Activated CD8-positive, alpha-beta T cell treated with anti-CD3 and anti-CD28 coated beads for 36 hours (primary cell): ENCODE measurements around the gene DCDC1. TPM values are rescaled to one million over a fixed set of nuclear protein-coding genes. Genes with fewer than 3 reads are reported as not detected.

Source experiments
- ATAC-seq: fragments of 200-7000 bp; cut with Tn5 transposase; one replicate; pipeline ENCODE4 v1.10.0; 2021; ENCODE audit warnings: mild to moderate bottlenecking, moderate library complexity
- CTCF ChIA-PET: fragments of 350-600 bp; sonication (Branson Sonifier 250); formaldehyde crosslinking; loops from one replicate; lab custom pipeline; 2021; ENCODE audit warnings: antibody characterized with exemption; lab: Charles Lee
- POLR2A ChIA-PET: fragments of 350-600 bp; sonication (Branson Sonifier 250); formaldehyde crosslinking; loops from one replicate; lab custom pipeline; 2021; ENCODE audit warnings: antibody characterized with exemption; lab: Charles Lee
- DNase-seq: peaks from one replicate; pipeline ENCODE4 v3.0.0-alpha.2; 2020
- H3K27ac Mint-ChIP-seq: one replicate; pipeline ENCODE4 v1.8.0; 2021; ENCODE audit warnings: mild to moderate bottlenecking, mixed read lengths
- H3K27me3 Mint-ChIP-seq: one replicate; pipeline ENCODE4 v1.8.0; 2021; ENCODE audit warnings: mixed read lengths
- H3K36me3 Mint-ChIP-seq: one replicate; pipeline ENCODE4 v1.8.0; 2021; ENCODE audit warnings: low read depth, mixed read lengths
- H3K4me1 Mint-ChIP-seq: one replicate; pipeline ENCODE4 v1.8.0; 2021; ENCODE audit warnings: low read depth, mixed read lengths
- H3K4me3 Mint-ChIP-seq: one replicate; pipeline ENCODE4 v1.8.0; 2021; ENCODE audit warnings: mild to moderate bottlenecking, moderate library complexity, mixed read lengths
- H3K9me3 Mint-ChIP-seq: one replicate; pipeline ENCODE4 v1.8.0; 2021; ENCODE audit warnings: mixed read lengths
- CTCF ChIP-seq: fragments of 200-600 bp; IDR thresholded peaks from one replicate; pipeline ENCODE4 v1.8.0; 2022; ENCODE audit warnings: antibody characterized with exemption, mild to moderate bottlenecking
- intact Hi-C: fragments of 100-400 bp; cut with micrococcal nuclease; formaldehyde crosslinking; loops from one replicate; pipeline ENCODE4 v1.10.0; 2022
- total RNA-seq, 2 experiments: library from RNA; stranded (reverse); gene quantifications; one replicate each; pipeline ENCODE4 v1.2.3, GENCODE V29; 2021

DCDC1 gene
- total RNA-seq, 2 experiments from 2014 or later = not detected

GRCh38 chr11:30985536-30985935, 384.0 kb downstream of the DCDC1 start:
- intact Hi-C loops = no loop called here

GRCh38 chr11:30984827-30985226, 384.7 kb downstream of the DCDC1 start:
- POLR2A ChIA-PET = no interaction called here
- H3K4me1 Mint-ChIP-seq = no peaks in the 10 kb centered on the region
- TF ChIP-seq CTCF = no peak
- no peaks in the 10 kb centered on the region for H3K27me3 Mint-ChIP-seq
- H3K9me3 Mint-ChIP-seq = no peaks in the 10 kb centered on the region
- H3K4me3 Mint-ChIP-seq = no peak overlapping the region
- DNase-seq (no peak), ATAC-seq (no peak)
- no peak overlapping the region for H3K27ac Mint-ChIP-seq
- H3K36me3 Mint-ChIP-seq = no peaks in the 10 kb centered on the region
- CTCF ChIA-PET = no interaction called here
- intact Hi-C loops = no loop called here

More at GRCh38 chr11:30985536-30985935, 384.0 kb downstream of the DCDC1 start:
- ChIA-PET CTCF (no interaction called here), POLR2A (no interaction called here)
- DNase-seq (no peak), ATAC-seq (no peak)
- Mint-ChIP-seq H3K36me3 (no peaks in the 10 kb centered on the region), H3K9me3 (no peaks in the 10 kb centered on the region), H3K4me3 (no peak overlapping the region), H3K27me3 (no peaks in the 10 kb centered on the region), H3K4me1 (no peaks in the 10 kb centered on the region), H3K27ac (no peak overlapping the region)
- no peak for TF ChIP-seq CTCF

GRCh38 chr11:30984442-30984816, 385.1 kb downstream of the DCDC1 start:
- no peak for ATAC-seq
- Mint-ChIP-seq H3K4me1 (no peaks in the 10 kb centered on the region), H3K27ac (no peak overlapping the region), H3K4me3 (no peak overlapping the region), H3K9me3 (no peaks in the 10 kb centered on the region), H3K27me3 (no peaks in the 10 kb centered on the region), H3K36me3 (no peaks in the 10 kb centered on the region)
- no peak for DNase-seq
- CTCF ChIA-PET = no interaction called here
- POLR2A ChIA-PET = no interaction called here
- intact Hi-C loops = no loop called here
- no peak for TF ChIP-seq CTCF

- no peaks in the 10 kb centered on the region for H3K27me3 Mint-ChIP-seq
- no peak overlapping the region for H3K4me3 Mint-ChIP-seq
- no peaks in the 10 kb centered on the region for H3K9me3 Mint-ChIP-seq
Measured at GRCh38 chr11:30983776-30984441, 385.6 kb downstream of the DCDC1 start.

More at GRCh38 chr11:30983776-30984441, 385.6 kb downstream of the DCDC1 start:
- no peak for DNase-seq
- H3K36me3 Mint-ChIP-seq = no peaks in the 10 kb centered on the region
- no peaks in the 10 kb centered on the region for H3K4me1 Mint-ChIP-seq
- intact Hi-C loops = no loop called here
- no peak for ATAC-seq
- CTCF ChIA-PET = no interaction called here
- H3K27ac Mint-ChIP-seq = no peak overlapping the region
- no peak for TF ChIP-seq CTCF
- POLR2A ChIA-PET = no interaction called here
